ENCODE measurements around the gene CTRB1. TPM values are rescaled to one million over a fixed set of nuclear protein-coding genes. Genes with fewer than 3 reads are reported as not detected.

Gene CTRB1
- total and polyA plus RNA-seq, 2 of the 13 experiments (the other 11 are each of a cell fraction or from before 2014, with no cell fraction given), result not detected

- TF ChIP-seq HOMEZ (CRISPR knock-in tag; IDR thresholded peaks at IDR 0.05; ENCODE audit: low read depth) (0 out of 2 replicates have a peak, but pooled peaks have one; percentile 26), HNF1B (CRISPR knock-in tag; IDR thresholded peaks at IDR 0.05) (peak; percentile 45; the same call in 1 of the 2 replicates), PAXIP1 (CRISPR knock-in tag; conservative IDR thresholded peaks at IDR 0.05) (peak; percentile 63), ZFX (CRISPR knock-in tag; IDR thresholded peaks at IDR 0.05; ENCODE audit: low read depth) (peak; percentile 97), ZNF33A (CRISPR knock-in tag; IDR thresholded peaks at IDR 0.05; ENCODE audit: borderline replicate concordance) (no peak), ZNF362 (CRISPR knock-in tag; IDR thresholded peaks at IDR 0.05; ENCODE audit: borderline replicate concordance) (peak; percentile 75), ZNF784 (CRISPR knock-in tag; IDR thresholded peaks at IDR 0.05; ENCODE audit: borderline replicate concordance) (0 out of 2 replicates have a peak, but pooled peaks have one; percentile 49), THRA (CRISPR knock-in tag; IDR thresholded peaks at IDR 0.05; ENCODE audit: borderline replicate concordance) (0 out of 2 replicates have a peak, but pooled peaks have one; percentile 45), MLXIP (CRISPR knock-in tag; IDR thresholded peaks at IDR 0.05; ENCODE audit: borderline replicate concordance) (peak; percentile 77; the same call in 1 of the 2 replicates), ZBTB8A (CRISPR knock-in tag; IDR thresholded peaks at IDR 0.05; ENCODE audit: borderline replicate concordance, low read depth) (peak; percentile 87; the same call in 1 of the 2 replicates), MXD3 (CRISPR knock-in tag; IDR thresholded peaks at IDR 0.05) (peak; percentile 32; the same call in 1 of the 2 replicates)
Observed at GRCh38 chr16:75265911-75266701, 47.3 kb downstream of the CTRB1 start (continued).
